SK-N-SH (cell line): Measurements from ENCODE around the gene HEXD.

Experiments used
- EP300 ChIP-seq, 2 experiments: IDR thresholded peaks; 2 replicates each; pipeline versions ENCODE4 v1.4.0 to v1.6.1; 2012; ENCODE audit warnings: borderline replicate concordance in 1 of 2, low read depth in 1 of 2, low read length in 1 of 2
- GATA2 ChIP-seq: sonication (generic); formaldehyde crosslinking; IDR thresholded peaks from 2 replicates; pipeline ENCODE4 v1.5.0; 2020; ENCODE audit warnings: mild to moderate bottlenecking, missing genetic modification reagents
- POLR2AphosphoS5 ChIP-seq: IDR thresholded peaks from 2 replicates; pipeline ENCODE4 v1.6.1; 2012; ENCODE audit warnings: low read depth, low read length
- TF ChIP-seq, protein P1 (sequence below): IDR thresholded peaks from 2 replicates; pipeline ENCODE4 v1.4.0; 2012; ENCODE audit warnings: low read depth

DNA sequence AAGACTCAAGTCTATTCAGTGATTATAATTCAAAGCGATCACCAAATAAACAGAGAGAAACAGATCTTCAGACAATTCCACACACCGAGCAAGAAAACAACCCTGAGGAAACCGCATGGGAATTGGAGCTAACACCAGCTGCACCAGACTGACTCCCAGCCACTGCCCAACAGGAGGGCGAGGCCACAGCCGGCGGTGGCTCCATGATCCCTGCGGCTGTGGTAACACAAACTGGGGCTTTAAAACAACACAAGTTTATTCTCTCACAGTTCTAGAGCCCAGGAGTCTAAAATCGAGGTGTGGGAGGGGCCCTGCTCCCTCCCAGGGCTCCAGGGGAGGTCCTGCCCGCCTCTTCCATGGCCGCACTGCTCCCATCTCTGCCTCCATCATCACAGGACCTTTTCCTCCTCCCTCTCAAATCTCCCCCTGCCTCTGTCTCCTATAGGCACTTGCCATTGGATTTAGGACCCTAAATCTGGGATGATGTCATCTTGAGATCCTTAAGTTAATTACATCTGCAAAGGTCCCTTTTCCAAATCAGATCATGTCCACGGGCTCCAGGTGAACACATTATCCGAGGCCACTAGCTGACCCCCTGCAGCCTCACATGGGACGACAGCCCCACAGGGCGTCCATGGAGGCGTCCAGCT lies 9.7 kb upstream of the HEXD start:
- TF ChIP-seq POLR2AphosphoS5 (no peak), EP300 (IDR thresholded peaks at IDR 0.05; ENCODE audit: borderline replicate concordance in 1 of 2, low read depth in 1 of 2, low read length in 1 of 2) (no peak), GATA2 (CRISPR knock-in tag) (no peak)
- TF ChIP-seq, protein P1, sequence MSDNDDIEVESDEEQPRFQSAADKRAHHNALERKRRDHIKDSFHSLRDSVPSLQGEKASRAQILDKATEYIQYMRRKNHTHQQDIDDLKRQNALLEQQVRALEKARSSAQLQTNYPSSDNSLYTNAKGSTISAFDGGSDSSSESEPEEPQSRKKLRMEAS = no peak
